Superior temporal gyrus (tissue), 1 donor: ENCODE results near the gene LIPC.

Source experiments
- DNase-seq: peaks from one replicate; pipeline ENCODE4 v3.0.0-alpha.2; 2016; ENCODE audit errors: extremely low spot score

Gene LIPC

DNA sequence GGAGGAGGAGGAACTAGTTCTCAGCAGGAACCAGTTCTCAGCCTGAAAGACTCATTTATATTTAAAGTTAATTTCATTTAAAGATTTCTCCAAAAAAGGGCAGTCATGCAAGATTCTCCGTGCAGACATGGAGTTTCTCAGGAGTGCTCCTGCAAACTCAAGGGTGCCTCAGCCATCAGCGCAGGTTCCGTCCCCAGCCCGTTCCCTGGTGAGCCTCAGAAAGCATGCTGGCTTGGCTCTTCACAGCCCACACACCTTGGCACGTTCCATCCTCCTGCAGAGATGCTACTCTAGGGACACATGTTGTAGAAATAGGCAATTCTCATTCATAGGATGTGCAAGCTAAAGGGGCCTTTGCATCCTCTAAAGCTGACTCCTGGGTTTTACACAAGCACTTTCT lies 123.0 kb downstream of the LIPC start:
- peak; percentile 46 for DNase-seq

DNA sequence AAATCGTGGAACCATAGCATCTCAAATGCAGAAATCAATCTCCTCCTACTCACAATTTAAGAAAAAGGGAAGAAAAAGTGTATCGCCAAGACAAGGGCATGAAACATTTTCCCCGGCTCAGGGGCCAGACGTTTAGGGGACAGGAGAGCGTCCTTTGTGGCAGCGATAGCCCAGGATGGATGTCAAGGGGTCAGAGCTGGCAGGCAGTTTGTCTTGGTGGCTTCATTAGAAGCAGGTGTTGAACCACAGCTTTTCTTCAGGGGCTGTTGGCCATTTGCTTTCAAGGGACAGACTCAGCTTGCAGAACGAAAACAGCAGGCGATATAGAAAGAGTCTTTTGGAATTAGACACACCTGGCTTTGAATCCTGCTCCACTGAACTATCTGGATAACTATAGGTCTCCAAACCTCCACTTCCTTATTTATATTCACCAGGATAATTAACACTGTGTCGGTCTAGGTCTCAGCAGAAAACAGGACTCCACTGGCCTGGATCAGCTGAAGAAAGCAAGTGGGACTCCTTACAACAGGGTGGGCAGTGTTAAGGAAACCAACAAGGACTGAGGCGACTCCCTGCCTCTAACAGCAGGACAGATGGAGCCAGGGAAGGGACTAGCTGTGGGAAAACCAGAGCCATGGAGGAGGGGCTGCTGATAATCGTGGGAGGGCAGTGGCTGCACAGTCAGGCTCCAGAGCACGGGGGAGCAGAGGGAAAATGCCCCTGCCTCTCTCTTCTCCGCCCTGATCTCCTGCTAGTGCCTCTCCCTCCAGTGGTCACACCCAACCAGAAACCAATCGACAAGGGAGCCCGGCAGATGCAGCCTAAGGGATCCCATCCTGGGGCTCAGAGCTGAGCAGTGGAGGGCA lies 123.6 kb downstream of the LIPC start:
- no peak for DNase-seq

DNA sequence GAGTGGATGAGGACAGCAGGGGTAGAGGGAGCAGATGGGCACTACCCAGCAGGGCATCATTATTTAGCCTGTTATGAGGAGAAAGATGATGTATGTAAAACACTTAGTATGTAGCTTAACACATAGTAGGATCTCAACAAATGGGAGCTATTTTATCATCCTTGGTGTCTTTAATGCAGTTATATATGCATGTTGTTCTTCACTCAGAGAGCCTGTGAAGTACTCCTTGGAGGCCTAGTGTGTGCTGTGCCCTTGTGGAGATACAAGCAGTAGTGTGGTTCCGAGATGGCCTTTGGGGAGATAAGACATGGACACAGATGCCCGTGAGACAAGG lies 124.2 kb downstream of the LIPC start:
- no peak for DNase-seq

DNA sequence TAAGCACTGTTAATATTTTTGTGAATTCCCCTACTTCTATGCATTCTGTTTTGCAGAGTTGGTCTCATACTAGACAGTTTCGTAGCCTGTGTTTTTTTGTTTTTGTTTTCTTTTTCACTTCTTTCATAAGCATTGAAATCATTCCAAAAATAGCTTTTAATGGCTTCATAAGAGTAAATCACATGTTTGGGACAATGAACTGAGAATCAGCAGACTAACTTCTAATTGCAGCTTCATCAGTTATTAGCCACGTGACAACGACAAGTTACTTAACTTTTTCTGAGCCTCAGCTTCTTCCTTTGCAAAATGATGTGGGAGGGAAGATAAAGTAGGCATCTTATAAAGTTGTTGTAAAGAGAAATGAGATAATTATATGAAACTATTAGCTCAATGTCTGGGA lies 124.8 kb downstream of the LIPC start:
- no peak for DNase-seq

DNA sequence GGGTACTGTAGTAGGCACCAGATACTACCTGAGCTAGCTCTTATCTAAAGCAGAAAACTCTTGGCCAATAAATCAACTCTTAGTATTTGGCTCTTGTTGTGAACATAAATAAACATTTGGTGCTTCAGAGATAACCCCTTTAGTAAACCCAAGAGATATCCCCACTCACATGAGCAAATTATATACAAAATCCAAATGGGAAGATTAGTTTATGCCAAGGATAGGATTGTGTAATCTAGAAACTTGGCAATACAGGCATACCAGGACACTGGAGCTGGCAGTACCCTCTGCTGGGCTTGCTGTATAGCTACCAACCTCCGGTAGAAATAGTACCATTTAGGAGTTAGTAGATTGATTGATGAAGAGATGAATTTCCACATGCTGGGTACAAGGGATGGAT lies 127.0 kb downstream of the LIPC start:
- DNase-seq, result no peak

DNA sequence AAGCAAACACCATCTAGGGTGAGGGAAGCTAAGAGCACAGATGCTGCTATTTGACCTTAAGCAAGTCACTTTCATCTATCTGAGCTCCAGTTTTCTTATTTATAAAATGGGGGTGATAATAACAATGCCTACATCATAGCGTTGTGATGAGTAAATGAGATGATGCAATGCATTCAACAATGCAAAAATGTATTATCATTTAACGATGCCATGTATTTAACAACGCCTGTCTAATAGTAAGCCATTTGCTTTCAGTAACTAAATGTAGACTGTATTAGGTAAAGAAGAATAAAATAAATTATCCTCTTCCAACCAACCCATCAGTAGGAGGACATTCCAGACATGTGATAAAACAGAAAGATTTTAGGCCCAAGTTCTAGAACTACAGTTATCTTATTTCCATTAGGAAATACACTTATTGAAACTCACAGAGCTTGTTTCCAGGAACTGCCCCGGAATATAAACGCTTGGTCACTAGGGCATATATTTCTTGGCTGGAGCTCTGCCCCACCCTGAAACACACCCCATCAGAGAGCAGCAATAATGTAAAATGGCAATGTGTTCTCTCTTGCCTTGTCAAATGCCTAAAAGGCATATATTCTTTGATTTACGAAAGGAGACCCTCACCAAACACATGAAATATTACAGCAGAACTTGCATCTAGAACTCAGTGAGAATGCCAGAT lies 128.3 kb downstream of the LIPC start:
- no peak for DNase-seq

DNA sequence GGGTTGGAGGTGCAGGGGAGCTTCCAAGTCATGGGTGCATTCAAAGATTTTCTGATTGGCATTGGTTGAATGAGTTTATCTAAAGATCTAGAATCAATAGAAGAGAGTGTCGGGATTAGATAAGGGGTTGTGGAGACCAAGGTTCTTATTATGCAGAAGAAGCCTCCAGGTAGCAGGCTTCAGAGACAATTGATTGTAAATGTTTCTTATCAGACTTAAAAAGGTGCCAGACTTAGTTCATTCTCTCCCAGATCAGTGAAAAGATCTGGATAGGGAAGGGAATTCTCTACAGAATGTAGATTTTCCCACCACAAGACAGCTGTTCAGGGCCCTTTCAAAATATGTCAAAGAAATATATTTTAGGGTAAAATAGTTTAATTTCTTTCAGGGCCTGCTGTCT lies 129.5 kb downstream of the LIPC start:
- no peak for DNase-seq

DNA sequence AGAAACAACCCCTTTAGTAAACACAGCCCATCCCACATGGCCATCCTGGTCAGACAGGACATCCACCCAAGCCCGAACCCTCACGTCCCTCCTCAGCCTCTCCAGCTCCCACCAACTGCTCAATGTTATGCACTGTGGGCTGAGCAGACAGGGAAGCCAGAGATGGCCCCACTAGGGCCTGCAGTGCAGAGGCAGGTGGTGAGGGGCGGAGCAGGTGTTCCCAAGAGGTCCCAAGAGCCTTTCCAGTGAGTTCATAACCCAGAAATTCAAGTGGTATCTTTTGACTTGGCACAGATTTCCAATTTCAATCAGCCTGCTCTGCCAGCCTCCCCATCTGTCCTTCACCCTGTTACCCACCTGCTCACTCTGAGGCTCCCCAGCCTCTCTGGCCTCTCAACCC lies 130.3 kb downstream of the LIPC start:
- DNase-seq, result no peak

DNA sequence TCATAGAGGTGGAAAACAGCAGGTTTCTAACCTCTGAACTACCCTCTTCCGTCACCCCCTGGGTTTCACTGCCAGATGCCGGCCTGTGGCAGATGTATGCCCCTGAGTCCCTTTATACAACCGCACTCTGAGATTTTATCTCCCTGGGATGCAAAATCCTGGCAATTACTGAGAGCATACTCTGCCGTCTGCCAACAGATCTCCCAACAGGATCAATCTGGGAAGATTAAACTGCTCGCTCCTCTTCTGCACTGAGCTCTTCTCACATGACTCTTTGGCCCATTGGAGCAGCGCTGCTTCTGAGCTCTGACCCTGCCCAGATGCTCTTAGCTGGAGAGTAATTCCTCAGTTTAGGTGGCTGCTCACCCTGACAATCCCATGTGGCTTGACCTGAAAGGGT lies 133.2 kb downstream of the LIPC start:
- DNase-seq, result no peak

DNA sequence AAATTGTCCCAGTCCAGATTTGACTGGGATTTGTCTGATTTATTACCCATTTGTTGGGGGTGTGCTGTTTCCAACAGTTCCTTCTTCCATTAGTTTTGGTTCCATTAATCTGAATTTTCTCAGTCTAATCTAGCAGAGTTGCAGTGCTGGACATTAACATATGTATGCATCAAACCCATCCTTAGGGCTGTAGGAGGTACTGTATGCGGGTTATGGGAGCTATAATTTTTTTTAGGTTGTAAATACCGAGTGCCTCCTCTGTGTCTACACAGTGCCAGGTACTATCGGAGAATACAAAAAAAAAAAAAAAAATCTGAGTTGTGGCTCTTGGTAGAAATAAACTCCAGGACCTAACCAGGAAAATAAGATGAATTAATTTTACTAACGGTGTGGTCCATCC lies 133.8 kb downstream of the LIPC start:
- DNase-seq, result no peak

DNA sequence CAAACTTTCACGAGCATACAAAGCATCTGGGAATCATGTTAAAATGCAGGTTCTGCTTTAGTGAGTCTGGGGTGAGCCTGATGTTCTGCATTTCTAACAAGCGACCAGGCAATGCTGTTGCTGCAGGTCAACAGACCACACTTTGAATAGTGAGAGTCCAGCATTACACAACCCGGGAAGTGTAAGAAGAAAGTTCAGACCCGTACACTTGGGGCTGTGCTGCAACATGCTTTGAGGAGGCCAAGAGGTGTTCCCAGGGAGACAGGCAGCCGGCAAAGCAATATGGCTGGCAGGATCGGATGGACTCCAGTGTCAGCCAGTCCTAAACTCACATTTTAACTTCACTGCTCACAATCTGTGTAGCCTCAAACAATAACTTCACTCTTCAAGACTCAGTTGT lies 134.2 kb downstream of the LIPC start:
- no peak for DNase-seq

DNA sequence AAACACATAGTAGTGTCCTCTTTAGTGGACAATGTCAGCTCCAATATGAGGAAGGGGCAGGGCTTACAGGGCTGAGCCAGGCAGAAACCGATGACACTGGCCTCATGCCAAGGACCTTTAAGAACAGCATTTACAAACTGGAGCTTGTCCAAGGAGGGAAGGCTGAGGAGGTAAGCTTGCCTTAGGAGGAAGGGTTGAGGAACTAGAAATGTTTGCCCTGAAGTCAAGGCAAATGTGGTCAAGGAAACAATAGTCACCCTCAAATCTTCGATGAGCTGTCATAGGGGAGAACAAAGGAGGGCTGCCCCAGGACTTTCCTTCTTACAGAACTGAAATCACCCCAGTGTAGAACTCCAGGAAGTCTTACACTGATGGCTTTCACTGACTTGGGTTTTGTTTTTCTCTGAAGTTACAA lies 136.4 kb downstream of the LIPC start:
- no peak for DNase-seq

DNA sequence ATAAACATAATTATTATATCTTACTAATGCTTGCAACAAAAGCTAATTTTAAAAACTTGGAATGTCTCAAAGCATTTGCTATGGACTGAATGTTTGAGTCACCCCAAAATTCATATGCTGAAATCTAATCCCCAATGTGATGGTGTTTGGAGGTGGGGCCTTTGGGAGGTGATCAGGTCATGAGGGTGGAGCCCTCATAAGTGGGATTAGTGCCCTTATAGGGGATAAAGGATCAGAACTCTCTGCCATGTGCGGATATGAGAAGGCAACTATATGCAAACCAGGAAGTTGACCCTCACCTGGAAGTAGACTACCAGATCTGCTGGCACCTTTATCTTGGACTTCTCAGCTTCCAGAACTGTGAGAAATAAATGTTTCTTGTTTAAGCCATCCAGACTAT lies 137.7 kb downstream of the LIPC start:
- no peak for DNase-seq

DNA sequence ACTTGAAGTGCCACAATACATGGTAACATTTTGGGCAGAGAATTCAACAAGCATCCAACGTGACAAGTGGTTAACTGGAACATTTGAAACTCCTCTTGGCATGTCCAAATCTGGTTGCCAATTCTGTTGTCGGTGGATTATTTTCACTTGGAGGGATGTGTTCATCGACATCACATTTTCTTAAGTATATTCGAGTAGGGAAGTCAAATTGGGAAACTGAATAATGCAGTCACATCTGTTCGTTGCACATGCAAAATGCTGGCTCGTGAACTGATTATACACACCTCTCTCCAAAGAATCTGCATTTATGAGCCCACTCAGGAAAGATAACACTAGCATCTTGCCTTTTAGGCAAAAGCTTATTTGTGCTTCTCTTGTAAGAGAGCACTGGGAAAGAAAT lies 139.7 kb downstream of the LIPC start:
- no peak for DNase-seq

DNA sequence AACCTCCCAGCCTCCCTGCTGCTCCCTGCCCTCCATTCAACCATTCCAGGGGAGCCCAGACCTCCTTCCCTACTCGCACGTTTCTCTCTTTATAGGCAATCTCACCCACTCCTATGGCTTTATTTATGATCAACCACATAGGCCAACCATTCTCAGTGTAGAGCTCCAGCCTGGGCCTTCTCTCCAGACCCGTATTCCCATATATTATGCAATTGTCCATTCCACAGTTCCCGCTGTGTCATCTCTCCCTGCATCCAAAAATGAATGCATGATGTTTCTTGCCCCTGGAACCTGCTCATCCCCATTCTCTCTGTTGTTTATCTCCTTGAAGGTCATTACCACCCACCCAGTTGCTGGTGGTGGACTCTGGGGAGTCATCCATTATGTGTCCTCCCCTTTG lies 140.7 kb downstream of the LIPC start:
- DNase-seq, result no peak

DNA sequence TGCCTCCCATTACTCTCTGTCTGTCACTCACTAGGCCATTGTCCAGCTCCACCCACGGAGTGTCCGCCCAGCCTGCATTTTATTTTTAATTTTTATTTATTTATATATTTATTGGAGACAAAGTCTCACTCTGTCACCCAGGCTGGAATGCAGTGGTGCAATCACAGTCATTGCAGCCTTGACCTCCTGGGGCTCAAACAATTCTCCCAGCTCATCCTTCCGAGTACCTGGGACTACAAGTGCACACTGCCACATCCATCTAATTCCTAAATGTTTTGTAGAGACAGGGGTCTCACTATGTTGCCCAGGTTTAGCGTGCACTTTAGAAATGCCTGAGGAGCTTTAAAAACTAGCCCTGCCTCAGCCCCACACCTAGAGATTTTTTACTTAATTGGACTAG lies 141.5 kb downstream of the LIPC start:
- DNase-seq, result no peak

DNA sequence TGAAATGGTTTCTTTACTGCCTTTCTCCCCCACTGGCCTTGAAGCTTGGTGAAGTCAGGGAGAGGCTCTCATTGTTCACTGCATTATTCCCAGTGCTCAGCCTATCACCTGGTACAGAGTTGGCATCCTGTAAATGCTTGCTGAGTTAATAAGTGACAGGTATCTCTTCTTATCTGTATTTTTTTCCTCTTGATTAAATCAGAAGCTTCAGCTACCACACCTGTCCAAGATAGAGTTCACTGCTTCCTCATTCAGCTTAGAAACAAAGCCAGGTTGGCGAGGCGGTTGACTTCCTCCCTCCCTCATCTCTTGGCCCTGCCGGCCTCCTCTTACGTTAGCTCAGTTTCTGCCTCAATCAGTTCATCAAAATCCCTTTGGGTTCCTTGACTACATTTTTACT lies 142.8 kb downstream of the LIPC start:
- DNase-seq, result no peak

DNA sequence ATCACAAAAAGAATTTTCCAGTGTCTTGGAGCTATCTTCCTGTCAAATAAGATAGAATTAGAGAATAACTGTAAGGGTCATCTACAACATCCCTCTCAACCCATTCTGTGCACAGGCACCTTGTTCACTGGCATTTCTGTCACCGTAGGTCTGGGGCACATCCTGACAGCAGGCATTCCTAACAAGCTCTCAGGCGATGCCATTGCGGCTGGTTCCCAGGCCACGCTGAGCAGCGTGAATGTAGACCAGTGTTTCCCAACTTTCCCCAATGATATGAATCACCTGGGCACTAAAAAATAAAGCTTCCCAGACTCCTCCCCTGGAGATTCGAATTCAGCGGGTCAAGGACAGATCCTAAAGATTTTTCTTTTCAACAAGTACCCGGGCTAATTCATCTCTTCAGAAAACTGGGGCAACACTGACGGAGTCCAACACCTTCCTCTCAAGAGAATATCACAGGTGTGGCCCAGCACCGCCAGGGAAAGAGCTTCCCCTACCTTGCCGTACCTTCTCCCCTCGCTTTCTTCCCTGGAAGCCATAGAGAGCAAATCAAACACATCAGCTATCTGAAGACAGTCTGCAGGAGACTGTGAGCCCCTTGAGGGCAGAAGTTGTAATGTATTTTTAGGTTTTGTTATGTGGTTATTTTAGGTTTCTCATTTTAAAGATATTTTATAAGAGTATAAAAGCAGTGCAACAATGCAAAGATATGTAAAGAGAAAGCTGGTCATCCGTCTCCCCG lies 143.4 kb downstream of the LIPC start:
- no peak for DNase-seq

DNA sequence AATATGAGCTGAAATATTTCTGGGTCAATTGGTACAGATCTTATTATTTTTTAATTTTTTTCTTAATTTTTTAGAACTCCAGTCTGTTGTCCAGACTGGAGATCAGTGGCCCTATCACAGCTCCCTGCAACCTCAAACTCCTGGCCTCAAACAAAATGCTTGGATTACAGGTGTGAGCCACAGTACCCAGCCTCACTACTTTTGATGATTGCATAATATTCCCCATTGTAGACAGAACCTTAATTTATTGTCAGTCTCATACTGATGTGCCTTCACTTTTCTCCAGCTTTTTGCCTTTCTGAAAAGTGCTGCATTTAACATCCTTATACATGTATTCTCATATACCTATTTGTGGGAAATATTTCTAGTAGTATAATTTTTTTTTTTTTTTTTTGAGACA lies 144.9 kb downstream of the LIPC start:
- no peak for DNase-seq

DNA sequence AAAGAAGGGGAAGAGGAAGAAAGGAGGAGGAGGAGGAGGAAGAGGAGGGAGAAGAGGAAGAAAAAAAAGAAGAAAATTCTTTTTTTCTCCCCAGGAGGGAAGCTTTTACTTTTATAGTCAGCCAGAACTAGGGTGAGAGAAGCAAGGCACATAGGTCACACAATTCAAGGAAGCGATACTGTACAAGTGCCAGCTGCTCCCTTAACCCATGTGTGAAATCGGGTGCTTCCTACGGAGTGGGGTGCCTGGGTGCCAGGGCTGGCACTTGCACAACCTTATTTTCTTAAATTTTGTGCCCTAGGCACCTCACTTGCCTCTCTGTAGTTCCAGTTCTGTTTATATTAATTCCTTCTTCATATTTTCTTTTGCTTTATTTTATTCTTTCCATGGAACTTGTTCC lies 150.4 kb downstream of the LIPC start:
- no peak for DNase-seq

DNA sequence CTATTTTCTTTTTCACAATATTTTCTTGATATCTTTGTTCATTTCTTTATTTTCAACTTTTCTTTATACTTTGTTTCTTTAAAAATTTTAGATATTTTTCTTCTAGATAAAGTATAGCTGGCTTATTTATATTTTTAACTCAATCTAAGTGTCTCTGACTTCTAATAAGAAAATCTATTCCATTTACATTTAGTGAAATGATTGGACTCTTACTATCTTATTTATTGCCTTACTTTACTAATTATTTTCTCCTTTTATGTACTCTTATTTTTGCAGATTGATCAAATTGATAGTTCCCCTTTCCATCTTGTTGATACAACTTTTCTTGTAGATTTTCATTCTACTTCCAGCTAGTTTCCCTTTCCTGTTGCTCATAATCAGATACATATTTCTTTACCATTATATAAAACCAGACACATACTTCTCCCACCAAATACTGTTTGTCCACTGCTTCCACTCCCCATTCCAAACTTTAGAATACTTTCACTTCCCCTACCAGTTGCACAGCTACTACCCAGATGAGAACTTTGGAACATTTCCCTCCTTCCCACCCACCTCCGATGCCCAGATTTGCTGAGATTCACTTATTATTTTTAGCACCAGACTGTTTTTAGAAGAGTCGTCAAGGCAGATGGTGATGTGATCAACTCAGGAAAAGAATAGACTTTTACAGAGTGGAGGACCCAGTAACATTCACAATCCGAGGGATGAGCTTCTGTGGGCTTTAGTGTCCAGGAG lies 151.5 kb downstream of the LIPC start:
- no peak for DNase-seq

DNA sequence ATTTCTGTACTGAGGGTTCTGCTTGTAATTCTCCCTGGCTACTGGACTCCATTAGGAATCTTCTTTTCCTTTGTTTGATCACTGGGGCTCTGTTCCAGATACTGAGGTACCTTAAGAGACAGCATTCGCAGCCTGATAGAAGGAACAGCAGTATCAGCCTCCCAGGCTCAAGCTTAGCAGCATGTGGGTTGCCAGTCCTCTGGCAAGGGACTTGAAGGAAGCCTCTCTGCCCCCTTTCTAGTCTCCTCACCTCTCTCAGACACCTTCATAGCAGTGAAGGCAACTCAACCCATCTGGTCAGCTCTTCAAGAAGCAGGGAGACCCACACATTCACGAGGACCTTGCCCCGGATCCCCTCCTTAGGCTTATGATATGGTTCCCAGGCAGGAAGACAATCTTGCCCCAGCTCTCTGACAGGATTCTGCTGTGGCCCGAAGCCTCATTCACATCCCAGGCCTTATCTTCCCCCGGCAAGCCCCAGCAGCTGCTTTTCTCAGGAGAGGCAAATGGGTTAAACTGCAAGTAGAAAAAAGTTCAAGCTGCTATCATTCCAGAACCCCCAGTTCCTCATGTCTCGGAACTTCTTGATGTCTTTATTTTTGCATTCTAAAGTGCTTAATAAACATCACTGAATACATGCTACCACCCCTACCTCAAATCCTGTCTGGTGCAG lies 153.1 kb downstream of the LIPC start:
- DNase-seq, result no peak
